H1 (cell line): ENCODE results near the gene TEX11. TPM values are rescaled to one million over a fixed set of nuclear protein-coding genes. Genes with fewer than 3 reads are reported as not detected.

Experiments used
- CTCF ChIA-PET: fragments of 300-600 bp; sonication (Branson Sonifier 250); formaldehyde crosslinking; loops from one replicate; lab custom pipeline; 2021; ENCODE audit not compliant: partially characterized antibody; lab: Charles Lee
- POLR2A ChIA-PET: fragments of 300-600 bp; sonication (Branson Sonifier 250); formaldehyde crosslinking; loops from one replicate; lab custom pipeline; 2021; ENCODE audit warnings: inconsistent platforms; ENCODE audit not compliant: partially characterized antibody; lab: Charles Lee
- DNase-seq, 2 experiments: peaks; one replicate each; pipeline versions ENCODE4 v3.0.0 to v3.0.0-alpha.2; 2010 to 2022; ENCODE audit warnings: low spot score in 2 of 2, low read depth in 1 of 2, mixed read lengths in 1 of 2
- FAIRE-seq: peaks from 2 replicates; lab custom pipeline; 2011; peaks lifted over from hg19 to GRCh38; lab: Jason Lieb, UNC
- H2AFZ ChIP-seq: 2 replicates; pipeline ENCODE4 v1.8.1; 2012; ENCODE audit warnings: low read length, inconsistent platforms
- H2AK5ac ChIP-seq: 2 replicates; pipeline ENCODE4 v1.6.1; 2013; ENCODE audit warnings: low read depth, low read length
- H2BK120ac ChIP-seq: replicated peaks from 2 replicates; pipeline ENCODE3; 2013; ENCODE audit warnings: low read depth, low read length, inconsistent platforms
- H2BK12ac ChIP-seq: 2 replicates; pipeline ENCODE4 v1.6.1; 2013; ENCODE audit warnings: low read depth, low read length
- H2BK15ac ChIP-seq: 2 replicates; pipeline ENCODE4 v1.6.1; 2013; ENCODE audit warnings: low read length
- H2BK20ac ChIP-seq: 2 replicates; pipeline ENCODE4 v1.6.1; 2013; ENCODE audit warnings: low read length
- H2BK5ac ChIP-seq: 2 replicates; pipeline ENCODE4 v1.6.1; 2013; ENCODE audit warnings: low read depth, low read length
- H3K14ac ChIP-seq: 2 replicates; pipeline ENCODE4 v1.6.1; 2013; ENCODE audit warnings: inconsistent platforms; ENCODE audit not compliant: insufficient read length
- H3K18ac ChIP-seq: 2 replicates; pipeline ENCODE4 v1.6.1; 2013; ENCODE audit warnings: low read length; ENCODE audit errors: extremely low read depth
- H3K23ac ChIP-seq: 2 replicates; pipeline ENCODE4 v1.6.1; 2013; ENCODE audit warnings: inconsistent platforms; ENCODE audit not compliant: insufficient read length
- H3K23me2 ChIP-seq: 2 replicates; pipeline ENCODE4 v1.6.1; 2013; ENCODE audit warnings: low read depth, low read length
- H3K27ac ChIP-seq: 2 replicates; pipeline ENCODE4 v1.6.1; 2011; ENCODE audit warnings: low read depth, low read length, inconsistent platforms
- H3K27me3 ChIP-seq, 4 experiments: replicated peaks in 1 of 4; 1 replicate in 1 of 4; 2 replicates in 3 of 4; pipeline versions ENCODE4 v1.6.1 to v1.8.1; 2011 to 2013; ENCODE audit warnings: low read length in 3 of 4, mild to moderate bottlenecking in 3 of 4, inconsistent platforms in 2 of 4, mixed read lengths in 2 of 4, moderate library complexity in 1 of 4; ENCODE audit not compliant: control insufficient read depth in 3 of 4, insufficient read depth in 3 of 4; ENCODE audit errors: extremely low read depth in 1 of 4
- H3K36me3 ChIP-seq, 4 experiments: 2 replicates each; pipeline versions ENCODE4 v1.6.1 to v1.8.1; 2011 to 2013; ENCODE audit warnings: mild to moderate bottlenecking in 4 of 4, low read length in 3 of 4, moderate library complexity in 2 of 4, control low read depth in 1 of 4, inconsistent platforms in 1 of 4; ENCODE audit not compliant: insufficient read depth in 4 of 4, control insufficient read depth in 2 of 4
- H3K4ac ChIP-seq: replicated peaks from 2 replicates; pipeline ENCODE3; 2013; ENCODE audit warnings: low read length, low read depth, mixed read lengths, inconsistent platforms; ENCODE audit not compliant: insufficient read length
- H3K4me1 ChIP-seq, 4 experiments: replicated peaks in 1 of 4; 1 replicate in 1 of 4; 2 replicates in 3 of 4; pipeline versions ENCODE4 v1.6.1 to v1.8.1; 2011 to 2013; ENCODE audit warnings: low read length in 3 of 4, inconsistent platforms in 2 of 4, mixed read lengths in 1 of 4; ENCODE audit not compliant: insufficient read depth in 4 of 4, control insufficient read depth in 3 of 4
- H3K4me2 ChIP-seq, 2 experiments: 2 replicates each; pipeline versions ENCODE4 v1.6.1 to v1.8.1; 2011 to 2013; ENCODE audit warnings: low read depth in 2 of 2, low read length in 2 of 2, control low read depth in 1 of 2, inconsistent platforms in 1 of 2, mild to moderate bottlenecking in 1 of 2; ENCODE audit not compliant: insufficient read depth in 1 of 2
- H3K4me3 ChIP-seq, 4 experiments: fragments of 200-600, 300-600 bp in 1 of 4; sonication (generic), shearing (Covaris generic), sonication (Bioruptor Twin) in 1 of 4; 2 replicates each; pipeline versions ENCODE4 v1.5.1 to v1.8.1; 2011 to 2016; ENCODE audit warnings: low read length in 4 of 4, low read depth in 3 of 4, control low read depth in 2 of 4, inconsistent platforms in 2 of 4, mild to moderate bottlenecking in 2 of 4, mixed read lengths in 1 of 4, moderate library complexity in 1 of 4; ENCODE audit not compliant: insufficient read depth in 2 of 4; ENCODE audit errors: extremely low read depth in 1 of 4
- H3K56ac ChIP-seq: replicated peaks from 2 replicates; pipeline ENCODE3; 2013; ENCODE audit warnings: low read depth, mild to moderate bottlenecking, mixed read lengths, low read length, inconsistent platforms; ENCODE audit not compliant: insufficient read length
- H3K79me1 ChIP-seq: 2 replicates; pipeline ENCODE4 v1.6.1; 2013; ENCODE audit warnings: low read depth, low read length, control low read depth
- H3K79me2 ChIP-seq, 2 experiments: 2 replicates each; pipeline versions ENCODE4 v1.6.1 to v1.8.1; 2012 to 2013; ENCODE audit warnings: low read length in 2 of 2, mild to moderate bottlenecking in 2 of 2, inconsistent platforms in 1 of 2; ENCODE audit not compliant: insufficient read depth in 2 of 2, control insufficient read depth in 1 of 2
- H3K9ac ChIP-seq, 4 experiments: replicated peaks in 1 of 4; 1 replicate in 1 of 4; 2 replicates in 3 of 4; pipeline versions ENCODE4 v1.6.1 to v1.8.1; 2011 to 2013; ENCODE audit warnings: low read depth in 3 of 4, low read length in 3 of 4, control low read depth in 2 of 4, mild to moderate bottlenecking in 2 of 4, moderate library complexity in 2 of 4, inconsistent platforms in 1 of 4; ENCODE audit errors: extremely low read depth in 1 of 4
- H3K9me3 ChIP-seq, 2 experiments: 2 replicates each; pipeline versions ENCODE4 v1.6.1 to v1.8.1; 2012 to 2013; ENCODE audit warnings: mild to moderate bottlenecking in 2 of 2, moderate library complexity in 2 of 2, control low read depth in 1 of 2, inconsistent platforms in 1 of 2, low read depth in 1 of 2, low read length in 1 of 2, mixed read lengths in 1 of 2; ENCODE audit not compliant: insufficient read depth in 2 of 2
- H4K20me1 ChIP-seq, 2 experiments: replicated peaks in 1 of 2; 2 replicates each; pipeline versions ENCODE3 to v1.8.1; 2011 to 2013; ENCODE audit warnings: inconsistent platforms in 2 of 2, low read length in 2 of 2, mild to moderate bottlenecking in 1 of 2; ENCODE audit not compliant: insufficient read depth in 2 of 2, control insufficient read depth in 1 of 2
- H4K5ac ChIP-seq: 2 replicates; pipeline ENCODE4 v1.6.1; 2013; ENCODE audit warnings: low read length, low read depth, mixed read lengths, inconsistent platforms; ENCODE audit not compliant: insufficient read length
- H4K8ac ChIP-seq: 2 replicates; pipeline ENCODE4 v1.8.0; 2013; ENCODE audit warnings: mild to moderate bottlenecking, moderate library complexity, low read length, inconsistent platforms; ENCODE audit not compliant: insufficient read depth; ENCODE audit errors: extremely low read depth
- H4K91ac ChIP-seq: replicated peaks from 2 replicates; pipeline ENCODE3; 2013; ENCODE audit warnings: low read length, mixed read lengths, inconsistent platforms; ENCODE audit not compliant: insufficient read length
- ASH2L ChIP-seq: fragments of 200-600, 300-600 bp; sonication (generic); IDR thresholded peaks from one replicate; pipeline ENCODE4 v1.7.1; 2017; ENCODE audit warnings: low read length
- CHD1 ChIP-seq: IDR thresholded peaks from 2 replicates; pipeline ENCODE4 v1.6.1; 2012; ENCODE audit warnings: low read depth, low read length, improper control_type of control experiment
- E2F6 ChIP-seq: IDR thresholded peaks from 2 replicates; pipeline ENCODE4 v1.6.1; 2012; ENCODE audit warnings: inconsistent platforms
- GTF2F1 ChIP-seq: IDR thresholded peaks from 2 replicates; pipeline ENCODE4 v1.6.1; 2012; ENCODE audit warnings: low read depth, low read length, improper control_type of control experiment, borderline replicate concordance
- JUN ChIP-seq: IDR thresholded peaks from 2 replicates; pipeline ENCODE4 v1.6.1; 2011; ENCODE audit warnings: low read depth, mild to moderate bottlenecking, improper control_type of control experiment, low read length
- NANOG ChIP-seq: IDR thresholded peaks from 2 replicates; pipeline ENCODE4 v1.6.1; 2011; ENCODE audit warnings: low read length, low read depth, mild to moderate bottlenecking, inconsistent platforms; ENCODE audit not compliant: insufficient read depth, poor library complexity, severe bottlenecking
- NRF1 ChIP-seq: IDR thresholded peaks from 2 replicates; pipeline ENCODE4 v1.6.1; 2011; ENCODE audit warnings: mild to moderate bottlenecking, low read depth, low read length, improper control_type of control experiment
- POLR2A ChIP-seq, 2 experiments: IDR thresholded peaks; 1 replicate in 1 of 2; 2 replicates in 1 of 2; pipeline ENCODE4 v1.6.1; 2011; ENCODE audit warnings: low read depth in 2 of 2, low read length in 2 of 2, mild to moderate bottlenecking in 2 of 2; ENCODE audit errors: control extremely low read depth in 1 of 2
- RAD21 ChIP-seq, 2 experiments: IDR thresholded peaks in 1 of 2; conservative IDR thresholded peaks in 1 of 2; 2 replicates each; pipeline ENCODE4 v1.6.1; 2011; ENCODE audit warnings: low read depth in 2 of 2, low read length in 2 of 2, improper control_type of control experiment in 1 of 2, inconsistent platforms in 1 of 2, mild to moderate bottlenecking in 1 of 2, moderate library complexity in 1 of 2
- RNF2 ChIP-seq: fragments of 200-900, 300-1000 bp; sonication (generic); IDR thresholded peaks from 2 replicates; pipeline ENCODE4 v1.7.1; 2016; ENCODE audit warnings: borderline replicate concordance, low read depth, mild to moderate bottlenecking, antibody characterized with exemption, low read length; ENCODE audit not compliant: poor library complexity, severe bottlenecking; ENCODE audit errors: missing control alignments
- SRF ChIP-seq: IDR thresholded peaks from 2 replicates; pipeline ENCODE4 v1.6.1; 2011; ENCODE audit warnings: mild to moderate bottlenecking, low read depth, low read length, moderate library complexity
- TBP ChIP-seq: IDR thresholded peaks from 2 replicates; pipeline ENCODE4 v1.6.1; 2011; ENCODE audit warnings: low read depth, low read length, improper control_type of control experiment
- ZNF274 ChIP-seq: IDR thresholded peaks from 2 replicates; pipeline ENCODE4 v1.7.0; 2012; ENCODE audit warnings: low read length, borderline replicate concordance; ENCODE audit errors: extremely low read depth
- WGBS, 2 experiments: shearing (Covaris generic) in 1 of 2; methylation state at CpG; one replicate each; pipeline versions ENCODE4 v1.1.6 to v1.1.7; 2013 to 2015; ENCODE audit warnings: low lambda C conversion rate in 2 of 2, mixed read lengths in 2 of 2, inconsistent platforms in 1 of 2, low coverage in 1 of 2, missing lambda C conversion rate in 1 of 2; ENCODE audit not compliant: insufficient replicate concordance in 2 of 2, insufficient coverage in 1 of 2, insufficient read length in 1 of 2; ENCODE audit errors: extremely low coverage in 1 of 2, missing lambda C conversion rate in 1 of 2; 5-methylcytosine and 5-hydroxymethylcytosine counted together
- polyA plus RNA-seq, 7 experiments: library from polyadenylated mRNA; depleted of rRNA in 3 of 7; stranded (reverse) in 5 of 7; unstranded in 2 of 7; fragments of >200 nt in 5 of 7; fragments of 200-250 nt in 2 of 7; gene quantifications; 1 replicate in 5 of 7; 2 replicates in 1 of 7; 4 replicates in 1 of 7; pipeline versions ENCODE4 v1.2.1 to v1.2.3, GENCODE V29; 2011 to 2013; ENCODE audit warnings: missing spikeins in 2 of 7, mixed read lengths in 2 of 7
- total RNA-seq: library from RNA; stranded (reverse); fragmentation: NEBNext Ultra II Directional; extraction: Animal tissue kit (Norgen Biotek cat#: 25700); gene quantifications from 2 replicates; pipeline ENCODE4 v1.2.1, GENCODE V29; 2021

Gene TEX11
- total and polyA plus RNA-seq, 2 of the 8 experiments (the other 6 are each of a cell fraction or from before 2014, with no cell fraction given) = 0.11 to 0.74 TPM

- CTCF ChIA-PET = interaction anchor here (0.6 to 1.1 kb wide), 2 partner anchors 57 to 69 kb away, joined by 3 to 4 read pairs; no protein-coding TSS in a partner anchor
- POLR2A ChIA-PET = interaction anchor here (1.0 to 1.6 kb wide), 2 partner anchors 11 to 57 kb away, joined by 3 to 4 read pairs; no protein-coding TSS in a partner anchor
- no peak overlapping the region for H2BK5ac ChIP-seq
- no peak for FAIRE-seq
- no peak overlapping the region for H2BK20ac ChIP-seq
- H2BK120ac ChIP-seq = no peak overlapping the region
- H2BK15ac ChIP-seq = no peak overlapping the region
- no peak overlapping the region for H3K56ac ChIP-seq
- H3K27me3 ChIP-seq = no peaks in the 10 kb centered on the region
- H3K4me3 ChIP-seq = no peak overlapping the region
- no peak overlapping the region for H4K91ac ChIP-seq
- no peaks in the 10 kb centered on the region for H3K79me2 ChIP-seq
- H3K27ac ChIP-seq = no peak overlapping the region
- H3K14ac ChIP-seq = no peak overlapping the region
- peaks cover 0 to 4% (median 1%) of the 10 kb centered on the region in 4 experiments; a peak in 3 of 7 replicates for H3K4me1 ChIP-seq
- 0 out of 2 replicates have a peak overlapping the region, but pooled peaks have one; percentile 14 for H2BK12ac ChIP-seq
- peaks cover 0 to 10% (median 0%) of the 10 kb centered on the region in 4 experiments; a peak in 2 of 8 replicates for H3K36me3 ChIP-seq
- no peak overlapping the region for H3K23ac ChIP-seq
- no peaks in the 10 kb centered on the region for H3K79me1 ChIP-seq
- WGBS, 2 experiments = 89% methylated on average over 4 of the region's 4 CpGs; no CpG with 5 or more reads in 1 of the 2 experiments
- H2AFZ ChIP-seq = no peak overlapping the region
- no peak overlapping the region for H3K4ac ChIP-seq
- no peaks in the 10 kb centered on the region for H3K23me2 ChIP-seq
- DNase-seq = no peak
- H4K20me1 ChIP-seq = peaks cover 0 to 2% of the 10 kb centered on the region in 2 experiments
- H3K18ac ChIP-seq = no peak overlapping the region
- H2AK5ac ChIP-seq = no peak overlapping the region
- no peak overlapping the region for H4K8ac ChIP-seq
- H3K9me3 ChIP-seq = no peaks in the 10 kb centered on the region
- no peak overlapping the region for H4K5ac ChIP-seq
- no peak overlapping the region for H3K9ac ChIP-seq
- H3K4me2 ChIP-seq = 0 out of 4 replicates have a peak overlapping the region, but pooled peaks of 1 of the 2 experiments have one; percentile 25
- TF ChIP-seq RAD21 (IDR thresholded peaks at IDR 0.05 in 1 of 2, conservative IDR thresholded peaks at IDR 0.05 in 1 of 2; ENCODE audit: low read depth in 2 of 2, low read length in 2 of 2) (no peak), POLR2A (IDR thresholded peaks at IDR 0.05; ENCODE audit: control extremely low read depth in 1 of 2, low read depth in 2 of 2, low read length in 2 of 2) (no peak), TBP (no peak), JUN (no peak), GTF2F1 (no peak), SRF (no peak), RNF2 (no peak), NRF1 (no peak), E2F6 (no peak), NANOG (no peak), CHD1 (no peak), ZNF274 (no peak), ASH2L (no peak)
Observed at GRCh38 chrX:70509078-70509477, 399.4 kb downstream of the TEX11 start.
